AG08396 (cell line): ENCODE measurements around the gene L3MBTL4.
"Not testable (repeated sequence)": the region's sequence is repeated elsewhere in the genome, so short reads cannot be mapped to it uniquely, and the experiment has no call there.

Source experiments
- DNase-seq: peaks from one replicate; pipeline ENCODE4 v3.0.0; 2012; ENCODE audit warnings: low spot score, mixed read lengths

The L3MBTL4 gene

GRCh38 chr18:6107794-6108193 is 306.9 kb downstream of the L3MBTL4 start:
- no peak for DNase-seq

- DNase-seq = no peak
Measured at GRCh38 chr18:6106091-6106685, 308.5 kb downstream of the L3MBTL4 start.

GRCh38 chr18:6103741-6104140 is 311.0 kb downstream of the L3MBTL4 start:
- DNase-seq = no peak

GRCh38 chr18:6096730-6097129 is 318.0 kb downstream of the L3MBTL4 start:
- DNase-seq = no peak

- DNase-seq = no peak
Measured at GRCh38 chr18:6088432-6088831, 326.3 kb downstream of the L3MBTL4 start.

GRCh38 chr18:6086731-6087130 is 328.0 kb downstream of the L3MBTL4 start:
- no peak for DNase-seq

- no peak for DNase-seq
Measured at GRCh38 chr18:6079406-6079805, 335.3 kb downstream of the L3MBTL4 start.

- DNase-seq = no peak
Measured at GRCh38 chr18:6078877-6079276, 335.8 kb downstream of the L3MBTL4 start.

- not testable (repeated sequence) for DNase-seq
Measured at GRCh38 chr18:6072423-6072822, 342.3 kb downstream of the L3MBTL4 start.

GRCh38 chr18:6069539-6069938 is 345.2 kb downstream of the L3MBTL4 start:
- no peak for DNase-seq

- DNase-seq = no peak
Measured at GRCh38 chr18:6069103-6069502, 345.6 kb downstream of the L3MBTL4 start.

GRCh38 chr18:6060149-6060548 is 354.6 kb downstream of the L3MBTL4 start:
- no peak for DNase-seq

GRCh38 chr18:6059551-6059950 is 355.2 kb downstream of the L3MBTL4 start:
- no peak for DNase-seq

GRCh38 chr18:6058941-6059340 is 355.8 kb downstream of the L3MBTL4 start:
- peak; percentile 43 for DNase-seq

- no peak for DNase-seq
Measured at GRCh38 chr18:6057604-6058003, 357.1 kb downstream of the L3MBTL4 start.

GRCh38 chr18:6056171-6056910 is 358.4 kb downstream of the L3MBTL4 start:
- peak; percentile 46 for DNase-seq

- DNase-seq = peak; percentile 51
Measured at GRCh38 chr18:6055711-6056110, 359.0 kb downstream of the L3MBTL4 start.

- DNase-seq = no peak
Measured at GRCh38 chr18:6054256-6054842, 360.4 kb downstream of the L3MBTL4 start.

- DNase-seq = no peak
Measured at GRCh38 chr18:6052449-6052913, 362.2 kb downstream of the L3MBTL4 start.

GRCh38 chr18:6047596-6047995 is 367.1 kb downstream of the L3MBTL4 start:
- not testable (repeated sequence) for DNase-seq

GRCh38 chr18:6044773-6045172 is 369.9 kb downstream of the L3MBTL4 start:
- DNase-seq = no peak

- no peak for DNase-seq
Measured at GRCh38 chr18:6044319-6044718, 370.4 kb downstream of the L3MBTL4 start.

GRCh38 chr18:6039055-6039454 is 375.7 kb downstream of the L3MBTL4 start:
- no peak for DNase-seq
